ENCODE results near the gene NTN3.
"Not testable (repeated sequence)": the region's sequence is repeated elsewhere in the genome, so short reads cannot be mapped to it uniquely, and the experiment has no call there.

NTN3 gene

GRCh38 chr16:2441143-2441804 is 29.8 kb upstream of the NTN3 start:
- DNase-seq (ENCODE audit: low spot score), result not testable (repeated sequence)

- no peak for DNase-seq (ENCODE audit: low spot score)
Measured at GRCh38 chr16:2443555-2443954, 27.5 kb upstream of the NTN3 start.

- no peak for DNase-seq (ENCODE audit: low spot score)
Measured at GRCh38 chr16:2447920-2448583, 23.0 kb upstream of the NTN3 start.

- no peak for DNase-seq (ENCODE audit: low spot score)
Measured at GRCh38 chr16:2449118-2449517, 22.0 kb upstream of the NTN3 start.

- no peak for DNase-seq (ENCODE audit: low spot score)
Measured at GRCh38 chr16:2450535-2450934, 20.6 kb upstream of the NTN3 start.

GRCh38 chr16:2450975-2451381 is 20.1 kb upstream of the NTN3 start:
- no peak for DNase-seq (ENCODE audit: low spot score)

- DNase-seq (ENCODE audit: low spot score), result no peak
Measured at GRCh38 chr16:2451851-2452320, 19.2 kb upstream of the NTN3 start.

GRCh38 chr16:2452650-2453049 is 18.4 kb upstream of the NTN3 start:
- DNase-seq (ENCODE audit: low spot score), result no peak

- DNase-seq (ENCODE audit: low spot score), result no peak
Measured at GRCh38 chr16:2455081-2455845, 15.8 kb upstream of the NTN3 start.

GRCh38 chr16:2456551-2457153 is 14.4 kb upstream of the NTN3 start:
- no peak for DNase-seq (ENCODE audit: low spot score)

- DNase-seq (ENCODE audit: low spot score), result no peak
Measured at GRCh38 chr16:2457267-2457666, 13.8 kb upstream of the NTN3 start.

- DNase-seq (ENCODE audit: low spot score), result no peak
Measured at GRCh38 chr16:2457946-2458345, 13.2 kb upstream of the NTN3 start.

GRCh38 chr16:2458887-2459646 is 12.0 kb upstream of the NTN3 start:
- DNase-seq (ENCODE audit: low spot score), result no peak

- peak; percentile 92 for DNase-seq (ENCODE audit: low spot score)
Measured at GRCh38 chr16:2459647-2460390, 11.3 kb upstream of the NTN3 start, which contains the start of gene TEDC2. TEDC2 (plus strand) TSS chr16:2460109; CDS start chr16:2460145, 36 bp downstream.

GRCh38 chr16:2460391-2460713 is 10.7 kb upstream of the NTN3 start:
- no peak for DNase-seq (ENCODE audit: low spot score)

- no peak for DNase-seq (ENCODE audit: low spot score)
Measured at GRCh38 chr16:2460916-2461315, 10.2 kb upstream of the NTN3 start.

- no peak for DNase-seq (ENCODE audit: low spot score)
Measured at GRCh38 chr16:2462031-2462866, 8.8 kb upstream of the NTN3 start.

GRCh38 chr16:2464333-2464732 is 6.8 kb upstream of the NTN3 start:
- no peak for DNase-seq (ENCODE audit: low spot score)

GRCh38 chr16:2465653-2466415 is 5.3 kb upstream of the NTN3 start:
- DNase-seq (ENCODE audit: low spot score), result no peak

Data from hematopoietic multipotent progenitor cell treated with erythropoietin and hydrocortisone succinate and interleukin-3 and kit ligand, for 17 days (in vitro differentiated cells).